ENCODE results near the gene SNUPN.

GRCh38 chr15:75654201-75654907 is 28.8 kb upstream of the SNUPN start:
- TF ChIP-seq CTCF (IDR thresholded peaks at IDR 0.05) (no peak), POLR2A (IDR thresholded peaks at IDR 0.05) (no peak)

Measured in uterus (tissue), 2 donors.